ENCODE data around the gene PTPN23. TPM values are rescaled to one million over a fixed set of nuclear protein-coding genes. Genes with fewer than 3 reads are reported as not detected.

Gene PTPN23
- total RNA-seq, 4 donors from 2014 or later = 10.5 to 134 (median 24.4) TPM

Other genes starting within 250 kb of the PTPN23 start
- 10 to 100 TPM; 24.3 to 59.5 (median 30.1) TPM for gene SETD2, start 216.9 kb upstream of the PTPN23 start, total RNA-seq
- 1 to 10 TPM; 1.1 to 9.2 (median 7.5) TPM for gene KIF9, start 98.2 kb upstream of the PTPN23 start, total RNA-seq
- 10 to 100 TPM; 12.4 to 19.5 (median 17.0) TPM for gene KLHL18, start 98.1 kb upstream of the PTPN23 start, total RNA-seq
- gene SCAP, start 94.9 kb downstream of the PTPN23 start, total RNA-seq = 100 to 1,000 TPM in 1 of 4 donors, 10 to 100 TPM in 3; 68.7 to 108 (median 79.5) TPM
- 10 to 100 TPM in 3 of 4 donors, 1 to 10 TPM in 1; 9.1 to 22.3 (median 21.3) TPM for gene ELP6, start 132.7 kb downstream of the PTPN23 start, total RNA-seq
- under 1 TPM in 3 of 4 donors, not detected in 1; 0.19 to 0.32 (median 0.31) TPM for gene CSPG5, start 197.8 kb downstream of the PTPN23 start, total RNA-seq